ENCODE results near the gene ZNF341.

Gene ZNF341

DNA sequence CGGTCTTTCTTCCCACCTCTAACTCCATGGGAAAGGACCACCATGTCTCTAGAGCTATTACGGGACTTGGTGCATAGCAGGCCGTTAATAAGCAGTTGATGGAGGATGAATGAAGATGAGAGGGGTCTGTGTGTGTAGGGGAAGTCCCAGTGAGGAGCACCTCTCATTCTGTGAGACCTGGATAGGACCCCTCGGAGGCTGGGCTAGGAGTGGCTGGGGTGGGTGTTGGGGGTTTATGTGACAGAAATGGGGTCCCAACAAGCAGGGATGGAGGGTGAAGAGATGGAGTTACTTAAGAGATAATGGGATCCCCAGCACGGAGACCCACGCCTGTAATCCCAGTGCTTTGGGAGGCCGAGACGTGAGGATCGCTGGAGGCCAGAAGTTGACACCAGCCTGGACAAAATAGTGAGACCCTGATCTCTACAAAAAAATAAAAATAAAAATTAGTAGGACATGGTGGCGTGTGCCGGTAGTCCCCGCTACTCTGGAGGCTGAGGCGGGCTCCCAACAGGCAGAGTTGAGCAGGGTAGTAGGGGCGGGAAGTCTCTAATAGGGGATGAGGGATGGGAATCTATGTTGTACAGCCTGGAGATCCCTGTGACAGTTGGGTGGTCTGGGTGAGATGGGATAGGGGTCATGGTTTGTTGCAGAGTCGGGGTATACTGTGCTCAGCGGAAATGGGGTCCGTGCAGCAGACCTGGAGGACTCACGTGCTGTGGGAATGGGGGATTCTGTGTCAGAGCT lies 677 bp upstream of the ZNF341 start:
- ChIA-PET CTCF (interaction anchor here (0.5 to 1.0 kb wide), 3 partner anchors 44 to 275 kb away, joined by 3 read pairs; no protein-coding TSS in a partner anchor), POLR2A (interaction anchor here (1.9 kb wide), 1 partner anchor 46 kb away, joined by 8 read pairs; no protein-coding TSS in a partner anchor)
- TF ChIP-seq ZNF121 (tag by site-specific recombination; IDR thresholded peaks at IDR 0.05): peak; percentile 9; the same call in 1 of the 2 replicates
- no peak for TF ChIP-seq ZNF274 (IDR thresholded peaks at IDR 0.05; ENCODE audit: low read length)
- no peak for TF ChIP-seq ZNF274 (tag by site-specific recombination; IDR thresholded peaks at IDR 0.05; ENCODE audit: borderline replicate concordance)
- Histone ChIP-seq H3K27ac (ENCODE audit: extremely low read depth, low read depth, low read length) (peak overlapping the region; percentile 88; the same call in 1 of the 2 replicates), H3K4me1 (ENCODE audit: control insufficient read depth, insufficient read depth, low read length) (no peaks in the 10 kb centered on the region), H3K4me3 (ENCODE audit: low read depth, low read length) (peak overlapping the region; percentile 37), H3K9me3 (ENCODE audit: control insufficient read depth, insufficient read depth, low read depth, low read length) (no peaks in the 10 kb centered on the region), H3K36me3 (ENCODE audit: control insufficient read depth in 2 of 2, insufficient read depth in 1 of 2, low read length in 2 of 2) (no peaks in the 10 kb centered on the region)

DNA sequence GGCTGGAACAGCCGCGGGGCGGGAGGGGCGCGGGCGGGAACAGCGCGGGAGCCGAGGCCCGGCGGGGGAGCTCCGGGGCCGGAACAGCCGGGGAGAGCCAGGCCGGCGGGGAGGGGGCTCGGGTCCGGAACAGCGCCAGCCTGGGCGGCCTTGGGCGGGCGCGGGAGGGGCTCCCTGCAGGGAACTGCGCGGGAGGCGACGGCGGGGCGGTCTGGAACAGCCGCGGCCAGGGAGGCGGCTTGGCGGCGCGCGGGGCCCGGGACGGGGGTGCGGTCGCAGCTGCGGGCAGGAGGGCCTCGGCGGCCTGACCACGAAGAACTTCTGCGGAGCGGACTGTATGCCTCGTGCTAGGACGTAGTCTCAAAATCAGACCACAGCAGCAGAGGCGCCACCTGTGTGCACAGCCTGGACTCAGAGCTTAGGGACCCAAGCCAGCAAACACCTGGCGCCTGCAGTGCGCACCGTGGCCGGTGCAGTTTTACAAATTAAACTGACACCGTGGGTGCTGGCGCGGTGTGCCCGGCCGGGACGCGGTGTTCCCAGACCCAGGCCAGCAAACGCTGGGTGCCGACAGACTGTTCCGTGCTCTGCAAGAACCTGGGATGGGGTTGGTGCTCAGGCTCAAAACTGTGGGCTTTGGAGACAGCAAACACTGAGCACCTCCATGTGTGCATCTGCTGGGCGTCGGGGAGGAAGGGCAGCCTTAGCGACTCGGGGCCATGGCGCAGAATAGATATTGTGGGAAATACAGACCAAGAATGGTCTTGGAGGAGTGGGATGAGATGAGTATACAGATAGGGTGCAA lies 572 bp downstream of the ZNF341 start:
- CTCF ChIA-PET: interaction anchor here (0.5 to 1.2 kb wide), 5 partner anchors 21 to 277 kb away, joined by 3 read pairs; partner anchors contain the start of gene ACTL10
- Histone ChIP-seq H3K4me1 (ENCODE audit: control insufficient read depth, insufficient read depth, low read length) (no peaks in the 10 kb centered on the region), H3K36me3 (ENCODE audit: control insufficient read depth in 2 of 2, insufficient read depth in 1 of 2, low read length in 2 of 2) (no peaks in the 10 kb centered on the region), H3K27ac (ENCODE audit: extremely low read depth, low read depth, low read length) (peak overlapping the region; percentile 88), H3K4me3 (ENCODE audit: low read depth, low read length) (peak overlapping the region; percentile 37), H3K9me3 (ENCODE audit: control insufficient read depth, insufficient read depth, low read depth, low read length) (no peaks in the 10 kb centered on the region)
- POLR2A ChIA-PET: interaction anchor here (0.5 to 1.9 kb wide), 11 partner anchors 12 to 380 kb away, joined by 3 to 9 read pairs (median 4); partner anchors contain the start of genes CBFA2T2, EIF2S2, PXMP4 and RALY
- TF ChIP-seq ZNF658 (tag by site-specific recombination; IDR thresholded peaks at IDR 0.05) (no peak), SETDB1 (IDR thresholded peaks at IDR 0.05; ENCODE audit: insufficient read length, low read length) (no peak), ZBTB6 (tag by site-specific recombination; IDR thresholded peaks at IDR 0.05) (0 out of 2 replicates have a peak, but pooled peaks have one; percentile 48), ZNF677 (tag by site-specific recombination; IDR thresholded peaks at IDR 0.05) (no peak), ZNF292 (tag by site-specific recombination; IDR thresholded peaks at IDR 0.05; ENCODE audit: borderline replicate concordance, low read depth) (no peak), ZNF121 (tag by site-specific recombination; IDR thresholded peaks at IDR 0.05) (no peak), ZNF645 (tag by site-specific recombination; IDR thresholded peaks at IDR 0.05) (no peak), ZNF138 (tag by site-specific recombination; IDR thresholded peaks at IDR 0.05; ENCODE audit: borderline replicate concordance) (no peak), PRDM10 (tag by site-specific recombination; IDR thresholded peaks at IDR 0.05) (peak; percentile 25; the same call in 1 of the 2 replicates), ZEB2 (tag by site-specific recombination; IDR thresholded peaks at IDR 0.05) (0 out of 2 replicates have a peak, but pooled peaks have one; percentile 25), MYNN (tag by site-specific recombination; IDR thresholded peaks at IDR 0.05; ENCODE audit: borderline replicate concordance) (no peak), ZNF398 (tag by site-specific recombination; IDR thresholded peaks at IDR 0.05) (peak; percentile 45; the same call in 1 of the 2 replicates), YY1 (tag by site-specific recombination; IDR thresholded peaks at IDR 0.05) (no peak), ZNF670 (tag by site-specific recombination; IDR thresholded peaks at IDR 0.05; ENCODE audit: low read depth) (no peak), ZNF280D (tag by site-specific recombination; IDR thresholded peaks at IDR 0.05) (no peak)
- TF ChIP-seq, protein P1, sequence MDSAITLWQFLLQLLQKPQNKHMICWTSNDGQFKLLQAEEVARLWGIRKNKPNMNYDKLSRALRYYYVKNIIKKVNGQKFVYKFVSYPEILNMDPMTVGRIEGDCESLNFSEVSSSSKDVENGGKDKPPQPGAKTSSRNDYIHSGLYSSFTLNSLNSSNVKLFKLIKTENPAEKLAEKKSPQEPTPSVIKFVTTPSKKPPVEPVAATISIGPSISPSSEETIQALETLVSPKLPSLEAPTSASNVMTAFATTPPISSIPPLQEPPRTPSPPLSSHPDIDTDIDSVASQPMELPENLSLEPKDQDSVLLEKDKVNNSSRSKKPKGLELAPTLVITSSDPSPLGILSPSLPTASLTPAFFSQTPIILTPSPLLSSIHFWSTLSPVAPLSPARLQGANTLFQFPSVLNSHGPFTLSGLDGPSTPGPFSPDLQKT (IDR thresholded peaks at IDR 0.05; ENCODE audit: borderline replicate concordance, low read depth, low read length): no peak

Data from HEK293 (cell line).